Hepatocyte (in vitro differentiated cells): ENCODE results near the gene PTPRM. TPM values are rescaled to one million over a fixed set of nuclear protein-coding genes. Genes with fewer than 3 reads are reported as not detected.

Experiments
- DNase-seq: peaks from one replicate; pipeline ENCODE4 v3.0.0-alpha.2; 2016; ENCODE audit warnings: low spot score
- H2AFZ ChIP-seq: fragments of 200-600 bp; sonication (generic); 2 replicates; pipeline ENCODE4 v1.6.0; 2016; ENCODE audit warnings: antibody characterized with exemption, mild to moderate bottlenecking
- H3K27ac ChIP-seq: fragments of 200-600 bp; sonication (generic); 2 replicates; pipeline ENCODE4 v1.5.1; 2016; ENCODE audit warnings: mild to moderate bottlenecking
- H3K27me3 ChIP-seq: fragments of 200-600 bp; sonication (generic); 2 replicates; pipeline ENCODE4 v1.6.1; 2016
- H3K36me3 ChIP-seq: fragments of 200-600 bp; sonication (generic); replicated peaks from 2 replicates; pipeline ENCODE4 v1.5.1; 2016; ENCODE audit warnings: low read depth; ENCODE audit not compliant: insufficient read depth
- H3K4me1 ChIP-seq: fragments of 200-600 bp; sonication (generic); 2 replicates; pipeline ENCODE4 v1.5.1; 2016; ENCODE audit warnings: mild to moderate bottlenecking, moderate library complexity; ENCODE audit not compliant: insufficient read depth
- H3K4me2 ChIP-seq: fragments of 200-600 bp; sonication (generic); 2 replicates; pipeline ENCODE4 v1.6.0; 2016
- H3K4me3 ChIP-seq: fragments of 200-600 bp; sonication (generic); 2 replicates; pipeline ENCODE4 v1.5.1; 2016; ENCODE audit warnings: mild to moderate bottlenecking
- H3K79me2 ChIP-seq: fragments of 200-600 bp; sonication (generic); 2 replicates; pipeline ENCODE4 v1.6.0; 2017; ENCODE audit warnings: mild to moderate bottlenecking
- H3K9me2 ChIP-seq: fragments of 200-600 bp; sonication (generic); replicated peaks from 2 replicates; pipeline ENCODE4 v1.6.0; 2017; ENCODE audit warnings: mild to moderate bottlenecking; ENCODE audit not compliant: insufficient read depth
- H3K9me3 ChIP-seq: fragments of 200-600 bp; sonication (generic); 2 replicates; pipeline ENCODE4 v1.5.1; 2016; ENCODE audit warnings: low read depth, mild to moderate bottlenecking
- H4K20me1 ChIP-seq: fragments of 200-600 bp; sonication (generic); 2 replicates; pipeline ENCODE4 v1.6.0; 2016; ENCODE audit warnings: mild to moderate bottlenecking; ENCODE audit not compliant: insufficient read depth, poor library complexity, severe bottlenecking
- EZH2 ChIP-seq: fragments of 200-600 bp; sonication (generic); IDR thresholded peaks from 2 replicates; pipeline ENCODE4 v1.6.1; 2016; ENCODE audit warnings: antibody characterized with exemption, mild to moderate bottlenecking, borderline replicate concordance
- EZH2phosphoT487 ChIP-seq: fragments of 200-600 bp; sonication (generic); IDR thresholded peaks from one replicate; pipeline ENCODE4 v1.6.1; 2018; ENCODE audit warnings: antibody characterized with exemption, mild to moderate bottlenecking, low read depth, moderate library complexity; ENCODE audit not compliant: unreplicated experiment, severe bottlenecking
- whole genome bisulfite sequencing: methylation state at CpG from one replicate; pipeline ENCODE4 v1.1.6; 2016; ENCODE audit warnings: low lambda C conversion rate; ENCODE audit errors: missing lambda C conversion rate; 5-methylcytosine and 5-hydroxymethylcytosine counted together
- polyA plus RNA-seq: library from polyadenylated mRNA; unstranded; fragments of >200 nt; fragmentation: Nextera tagmentation; extraction: Ambion mirVana; gene quantifications from 2 replicates; pipeline ENCODE4 v1.2.1, GENCODE V29; 2016
- total RNA-seq: library from RNA; depleted of rRNA; stranded (reverse); fragments of >200 nt; gene quantifications from 2 replicates; pipeline ENCODE4 v1.2.3, GENCODE V29; 2014
- TF ChIP-seq, protein P1 (sequence below): fragments of 200-600 bp; sonication (generic); IDR thresholded peaks from 2 replicates; pipeline ENCODE4 v1.5.1; 2016; ENCODE audit warnings: antibody characterized with exemption, mild to moderate bottlenecking; ENCODE audit not compliant: poor library complexity

PTPRM gene
- total and polyA plus RNA-seq, 2 experiments from 2014 or later = 26.1 to 47.4 TPM

DNA sequence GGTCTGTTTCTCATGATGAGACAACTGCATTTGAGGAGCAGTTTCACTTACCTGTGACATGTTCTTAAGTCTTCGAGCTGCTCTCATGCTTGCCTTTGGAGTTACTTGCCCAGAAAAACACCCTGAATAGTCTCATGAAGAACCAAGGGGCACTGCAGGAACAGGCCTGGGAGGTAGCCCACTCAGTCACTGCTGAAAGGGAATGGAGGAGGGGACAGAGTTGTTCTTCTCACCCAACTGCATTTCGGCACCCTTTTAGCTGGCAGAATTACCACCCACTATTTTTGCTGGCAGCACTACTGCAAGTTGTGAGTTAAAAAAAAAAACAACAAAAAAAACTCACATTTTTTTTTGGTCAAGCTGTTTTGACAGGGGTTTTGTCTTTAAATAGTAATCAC, 181.9 kb downstream of the PTPRM start:
- Histone ChIP-seq H3K4me1 (peaks cover 37% of the 10 kb centered on the region), H3K79me2 (peaks cover 51% of the 10 kb centered on the region), H2AFZ (no peak overlapping the region), H3K9me2 (no peaks in the 10 kb centered on the region), H3K9me3 (peaks cover 7% of the 10 kb centered on the region), H3K36me3 (no peaks in the 10 kb centered on the region), H3K27ac (peak overlapping the region; percentile 16), H4K20me1 (no peaks in the 10 kb centered on the region), H3K27me3 (no peaks in the 10 kb centered on the region), H3K4me3 (no peak overlapping the region), H3K4me2 (peak overlapping the region; percentile 58)
- TF ChIP-seq EZH2phosphoT487 = no peak
- TF ChIP-seq, protein P1, sequence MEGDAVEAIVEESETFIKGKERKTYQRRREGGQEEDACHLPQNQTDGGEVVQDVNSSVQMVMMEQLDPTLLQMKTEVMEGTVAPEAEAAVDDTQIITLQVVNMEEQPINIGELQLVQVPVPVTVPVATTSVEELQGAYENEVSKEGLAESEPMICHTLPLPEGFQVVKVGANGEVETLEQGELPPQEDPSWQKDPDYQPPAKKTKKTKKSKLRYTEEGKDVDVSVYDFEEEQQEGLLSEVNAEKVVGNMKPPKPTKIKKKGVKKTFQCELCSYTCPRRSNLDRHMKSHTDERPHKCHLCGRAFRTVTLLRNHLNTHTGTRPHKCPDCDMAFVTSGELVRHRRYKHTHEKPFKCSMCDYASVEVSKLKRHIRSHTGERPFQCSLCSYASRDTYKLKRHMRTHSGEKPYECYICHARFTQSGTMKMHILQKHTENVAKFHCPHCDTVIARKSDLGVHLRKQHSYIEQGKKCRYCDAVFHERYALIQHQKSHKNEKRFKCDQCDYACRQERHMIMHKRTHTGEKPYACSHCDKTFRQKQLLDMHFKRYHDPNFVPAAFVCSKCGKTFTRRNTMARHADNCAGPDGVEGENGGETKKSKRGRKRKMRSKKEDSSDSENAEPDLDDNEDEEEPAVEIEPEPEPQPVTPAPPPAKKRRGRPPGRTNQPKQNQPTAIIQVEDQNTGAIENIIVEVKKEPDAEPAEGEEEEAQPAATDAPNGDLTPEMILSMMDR = no peak
- TF ChIP-seq EZH2 = no peak
- no peak for DNase-seq
- 63% methylated on average over 2 of the region's 2 CpGs for WGBS

DNA sequence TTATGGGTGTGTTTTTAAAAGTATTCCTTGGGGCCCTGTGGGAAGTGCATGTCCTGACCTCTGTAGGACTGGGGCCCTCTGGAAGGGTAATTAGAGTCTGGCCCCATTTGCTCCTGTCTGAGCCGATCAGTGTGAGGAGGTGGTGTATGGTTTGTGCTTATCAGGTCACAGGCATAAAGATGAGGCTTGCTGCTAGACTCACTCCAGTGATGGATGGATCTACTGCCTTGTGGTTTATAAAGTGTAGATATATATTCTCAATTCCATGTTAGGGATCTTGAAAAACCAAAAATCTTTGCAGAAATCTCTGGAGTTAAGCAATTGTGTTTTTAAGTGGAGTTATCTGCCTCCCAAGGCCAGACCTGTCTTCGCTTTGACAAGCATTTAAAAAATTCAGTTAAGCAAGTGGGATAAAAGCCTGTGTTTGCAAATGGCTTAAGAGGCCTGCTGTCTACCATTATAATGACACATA, 182.4 kb downstream of the PTPRM start:
- no peak for DNase-seq
- 25% methylated on average over 2 of the region's 2 CpGs for WGBS
- H3K27ac ChIP-seq = peak overlapping the region; percentile 46
- H3K36me3 ChIP-seq = no peaks in the 10 kb centered on the region
- no peaks in the 10 kb centered on the region for H4K20me1 ChIP-seq
- H3K79me2 ChIP-seq = peaks cover 51% of the 10 kb centered on the region
- peaks cover 7% of the 10 kb centered on the region for H3K9me3 ChIP-seq
- H2AFZ ChIP-seq = no peak overlapping the region
- H3K4me1 ChIP-seq = peaks cover 43% of the 10 kb centered on the region
- H3K9me2 ChIP-seq = no peaks in the 10 kb centered on the region
- H3K4me2 ChIP-seq = peak overlapping the region; percentile 58
- no peak for TF ChIP-seq EZH2phosphoT487
- TF ChIP-seq, protein P1 = no peak
- TF ChIP-seq EZH2 = no peak
- no peaks in the 10 kb centered on the region for H3K27me3 ChIP-seq
- H3K4me3 ChIP-seq = no peak overlapping the region

DNA sequence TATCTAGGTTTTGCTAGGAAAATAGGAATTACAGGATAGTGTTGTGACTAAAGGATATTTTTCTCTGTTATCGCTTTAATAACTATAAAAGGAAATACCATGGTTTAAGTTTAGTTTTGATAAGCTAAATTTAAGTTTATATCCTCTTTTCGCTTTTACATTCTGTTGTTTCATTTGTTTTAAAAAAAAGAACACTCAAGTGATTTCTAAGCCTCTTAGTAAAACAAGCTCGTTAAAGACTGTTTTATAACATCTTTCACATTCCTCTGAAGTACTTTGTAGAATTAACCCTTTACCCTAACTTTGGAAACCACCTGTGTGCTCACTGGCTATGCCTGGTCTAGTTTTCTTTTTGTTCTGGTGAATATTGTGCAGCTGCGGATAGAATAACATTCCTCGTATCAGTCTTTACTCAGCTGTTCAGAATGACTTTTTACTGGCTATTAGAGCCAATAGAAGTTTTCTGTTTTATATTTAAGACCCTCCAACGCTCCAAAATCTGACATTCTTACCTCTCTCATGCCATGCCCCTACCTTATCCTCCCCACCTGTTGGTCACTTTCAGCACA, 183.1 kb downstream of the PTPRM start:
- Histone ChIP-seq H3K79me2 (peaks cover 48% of the 10 kb centered on the region), H3K36me3 (no peaks in the 10 kb centered on the region), H3K9me2 (no peaks in the 10 kb centered on the region), H3K27ac (peak overlapping the region; percentile 46), H3K4me2 (peak overlapping the region; percentile 58), H3K9me3 (peaks cover 7% of the 10 kb centered on the region), H3K4me3 (no peak overlapping the region), H2AFZ (no peak overlapping the region), H4K20me1 (no peaks in the 10 kb centered on the region), H3K4me1 (peaks cover 46% of the 10 kb centered on the region), H3K27me3 (no peaks in the 10 kb centered on the region)
- TF ChIP-seq EZH2phosphoT487 = no peak
- no peak for DNase-seq
- WGBS = 18% methylated on average over 6 of the region's 6 CpGs

DNA sequence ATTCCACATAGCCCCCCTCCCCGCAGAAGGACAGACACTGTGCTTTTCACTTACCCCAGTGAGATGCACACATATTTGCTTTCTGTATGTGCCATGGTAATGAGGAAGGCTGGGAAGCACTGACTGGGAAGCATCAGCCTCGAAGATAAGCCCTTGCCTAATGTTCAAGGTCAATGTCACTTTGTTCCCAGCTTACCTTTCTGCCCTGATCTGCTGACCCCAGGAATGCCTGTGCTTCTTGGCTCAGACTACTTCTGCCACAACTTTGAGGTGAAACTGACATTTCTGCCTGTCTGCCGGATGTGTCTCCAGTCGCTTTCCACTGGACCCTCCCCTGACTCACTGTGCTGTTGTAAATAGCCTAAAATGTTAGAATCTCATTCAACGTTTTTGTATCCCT, 183.8 kb downstream of the PTPRM start:
- no peaks in the 10 kb centered on the region for H4K20me1 ChIP-seq
- H3K4me3 ChIP-seq = no peak overlapping the region
- TF ChIP-seq, protein P1 = no peak
- no peak for TF ChIP-seq EZH2phosphoT487
- no peak for TF ChIP-seq EZH2
- peak overlapping the region; percentile 58 for H3K4me2 ChIP-seq
- no peak overlapping the region for H2AFZ ChIP-seq
- DNase-seq = no peak
- no peaks in the 10 kb centered on the region for H3K36me3 ChIP-seq
- no peaks in the 10 kb centered on the region for H3K9me2 ChIP-seq
- H3K27ac ChIP-seq = peak overlapping the region; percentile 46
- 50% methylated on average over 5 of the region's 5 CpGs for WGBS
- H3K9me3 ChIP-seq = no peaks in the 10 kb centered on the region
- H3K79me2 ChIP-seq = peaks cover 48% of the 10 kb centered on the region
- peaks cover 54% of the 10 kb centered on the region for H3K4me1 ChIP-seq
- H3K27me3 ChIP-seq = no peaks in the 10 kb centered on the region
